GM23338 (cell line): Measurements from ENCODE around the gene TPRX1. TPM values are rescaled to one million over a fixed set of nuclear protein-coding genes. Genes with fewer than 3 reads are reported as not detected.
"Not testable (repeated sequence)": the region's sequence is repeated elsewhere in the genome, so short reads cannot be mapped to it uniquely, and the experiment has no call there.

Source experiments
- ATAC-seq: fragments of 200-7000 bp; cut with Tn5 transposase; 3 replicates; pipeline ENCODE4 v1.9.1; 2020
- DNase-seq: peaks from one replicate; pipeline ENCODE4 v3.0.0-alpha.2; 2015; ENCODE audit warnings: low spot score
- H2AFZ ChIP-seq: fragments of 200-600 bp; sonication (generic); 2 replicates; pipeline ENCODE4 v1.8.0; 2016; ENCODE audit warnings: antibody characterized with exemption, mild to moderate bottlenecking, moderate library complexity
- H3F3A ChIP-seq: fragments of 200-600 bp; sonication (generic); replicated peaks from 2 replicates; pipeline ENCODE4 v1.8.0; 2017; ENCODE audit warnings: antibody characterized with exemption, mixed run types, low read depth
- H3K27ac ChIP-seq: fragments of 200-600 bp; sonication (generic); 2 replicates; pipeline ENCODE4 v1.6.1; 2016; ENCODE audit warnings: low read depth
- H3K27me3 ChIP-seq: fragments of 200-600 bp; sonication (generic); 2 replicates; pipeline ENCODE4 v1.8.0; 2016; ENCODE audit warnings: mild to moderate bottlenecking, mixed run types, moderate library complexity; ENCODE audit not compliant: insufficient read depth
- H3K36me3 ChIP-seq: fragments of 200-600 bp; sonication (generic); 2 replicates; pipeline ENCODE4 v1.8.0; 2016; ENCODE audit warnings: mild to moderate bottlenecking; ENCODE audit not compliant: insufficient read depth
- H3K4me1 ChIP-seq: fragments of 200-600 bp; sonication (generic); 2 replicates; pipeline ENCODE4 v1.8.0; 2016; ENCODE audit warnings: mild to moderate bottlenecking, moderate library complexity; ENCODE audit not compliant: insufficient read depth
- H3K4me2 ChIP-seq: fragments of 200-600 bp; sonication (generic); 2 replicates; pipeline ENCODE4 v1.7.1; 2017; ENCODE audit warnings: mixed run types
- H3K4me3 ChIP-seq: fragments of 200-600 bp; sonication (generic); 2 replicates; pipeline ENCODE4 v1.6.1; 2016; ENCODE audit warnings: mixed run types
- H3K79me2 ChIP-seq: fragments of 200-600 bp; sonication (generic); replicated peaks from 2 replicates; pipeline ENCODE4 v1.8.0; 2017; ENCODE audit warnings: mild to moderate bottlenecking; ENCODE audit not compliant: insufficient read depth
- H3K9me2 ChIP-seq: fragments of 200-600 bp; sonication (generic); 2 replicates; pipeline ENCODE4 v1.8.0; 2017; ENCODE audit not compliant: insufficient read depth
- H4K20me1 ChIP-seq: fragments of 200-600 bp; sonication (generic); replicated peaks from 2 replicates; pipeline ENCODE4 v1.8.0; 2017; ENCODE audit warnings: mild to moderate bottlenecking; ENCODE audit not compliant: insufficient read depth
- H3K27ac Mint-ChIP-seq: 2 replicates; pipeline ENCODE4 v1.8.0; 2020; ENCODE audit warnings: inconsistent platforms, mild to moderate bottlenecking, moderate library complexity, mixed read lengths
- H3K27me3 Mint-ChIP-seq: 3 replicates; pipeline ENCODE4 v1.8.0; 2022; ENCODE audit warnings: low read depth, mild to moderate bottlenecking, moderate library complexity, mixed read lengths, inconsistent platforms; ENCODE audit not compliant: insufficient read depth, poor library complexity
- H3K36me3 Mint-ChIP-seq: 3 replicates; pipeline ENCODE4 v1.8.0; 2021; ENCODE audit warnings: low read depth, mild to moderate bottlenecking, inconsistent platforms, moderate library complexity, mixed read lengths
- H3K4me1 Mint-ChIP-seq: 3 replicates; pipeline ENCODE4 v1.8.0; 2020; ENCODE audit warnings: mild to moderate bottlenecking, inconsistent platforms, mixed read lengths
- H3K4me3 Mint-ChIP-seq: 3 replicates; pipeline ENCODE4 v1.8.0; 2021; ENCODE audit warnings: moderate library complexity, mild to moderate bottlenecking, inconsistent platforms, mixed read lengths
- H3K9me3 Mint-ChIP-seq: 3 replicates; pipeline ENCODE4 v1.8.0; 2020; ENCODE audit warnings: moderate library complexity, mild to moderate bottlenecking, inconsistent platforms, mixed read lengths
- CREB1 ChIP-seq: fragments of 250-450 bp; sonication (Bioruptor Pico); IDR thresholded peaks from 2 replicates; pipeline ENCODE4 v1.5.0; 2020; ENCODE audit warnings: low read depth, mild to moderate bottlenecking, moderate library complexity
- EZH2 ChIP-seq: fragments of 200-600 bp; sonication (generic); IDR thresholded peaks from one replicate; pipeline ENCODE4 v1.8.0; 2017; ENCODE audit warnings: antibody characterized with exemption, mild to moderate bottlenecking, low read depth; ENCODE audit not compliant: unreplicated experiment
- EZH2phosphoT487 ChIP-seq: fragments of 200-600 bp; sonication (generic); IDR thresholded peaks from one replicate; pipeline ENCODE4 v1.8.1; 2018; ENCODE audit warnings: antibody characterized with exemption; ENCODE audit not compliant: unreplicated experiment
- JUNB ChIP-seq: IDR thresholded peaks from one replicate; pipeline ENCODE4 v1.6.1; 2016; ENCODE audit warnings: antibody characterized with exemption; ENCODE audit not compliant: unreplicated experiment
- NANOG ChIP-seq: IDR thresholded peaks from 2 replicates; pipeline ENCODE4 v1.6.1; 2016; ENCODE audit warnings: antibody characterized with exemption, borderline replicate concordance
- POLR2AphosphoS5 ChIP-seq: IDR thresholded peaks from 2 replicates; pipeline ENCODE4 v1.6.1; 2016; ENCODE audit warnings: antibody characterized with exemption, low read depth
- REST ChIP-seq: IDR thresholded peaks from one replicate; pipeline ENCODE4 v1.6.1; 2018; ENCODE audit warnings: antibody characterized with exemption; ENCODE audit not compliant: unreplicated experiment
- STAT1 ChIP-seq: IDR thresholded peaks from one replicate; pipeline ENCODE4 v1.6.1; 2016; ENCODE audit warnings: antibody characterized with exemption; ENCODE audit not compliant: unreplicated experiment
- ZNF114 ChIP-seq: fragments of 250-450 bp; sonication (Bioruptor Pico); IDR thresholded peaks from 2 replicates; pipeline ENCODE4 v1.5.0; 2020; ENCODE audit warnings: mild to moderate bottlenecking, moderate library complexity
- ZNF331 ChIP-seq: fragments of 250-450 bp; sonication (Bioruptor Pico); IDR thresholded peaks from 2 replicates; pipeline ENCODE4 v1.5.0; 2020; ENCODE audit warnings: low read depth, mild to moderate bottlenecking, moderate library complexity
- polyA plus RNA-seq: library from polyadenylated mRNA; unstranded; fragments of >200 nt; fragmentation: Nextera tagmentation; extraction: Ambion mirVana; gene quantifications from 2 replicates; pipeline ENCODE4 v1.2.1, GENCODE V29; 2016
- total RNA-seq: library from RNA; depleted of rRNA; stranded (reverse); fragments of >200 nt; shearing (Covaris generic); gene quantifications from 2 replicates; pipeline ENCODE4 v1.2.3, GENCODE V29; 2014
- TF ChIP-seq, protein P1 (sequence below): IDR thresholded peaks from 2 replicates; pipeline ENCODE4 v1.6.1; 2016; ENCODE audit warnings: antibody characterized with exemption
- TF ChIP-seq, protein P2 (sequence below), 2 experiments: fragments of 200-600 bp in 1 of 2; sonication (generic) in 1 of 2; conservative IDR thresholded peaks; 2 replicates each; pipeline versions ENCODE4 v1.5.1 to v1.6.1; 2016 to 2017; ENCODE audit warnings: antibody characterized with exemption in 2 of 2, low read depth in 2 of 2, mild to moderate bottlenecking in 2 of 2, moderate library complexity in 1 of 2

Gene TPRX1
- total and polyA plus RNA-seq, 2 experiments from 2014 or later: 0.28 TPM; not detected in 1

DNA sequence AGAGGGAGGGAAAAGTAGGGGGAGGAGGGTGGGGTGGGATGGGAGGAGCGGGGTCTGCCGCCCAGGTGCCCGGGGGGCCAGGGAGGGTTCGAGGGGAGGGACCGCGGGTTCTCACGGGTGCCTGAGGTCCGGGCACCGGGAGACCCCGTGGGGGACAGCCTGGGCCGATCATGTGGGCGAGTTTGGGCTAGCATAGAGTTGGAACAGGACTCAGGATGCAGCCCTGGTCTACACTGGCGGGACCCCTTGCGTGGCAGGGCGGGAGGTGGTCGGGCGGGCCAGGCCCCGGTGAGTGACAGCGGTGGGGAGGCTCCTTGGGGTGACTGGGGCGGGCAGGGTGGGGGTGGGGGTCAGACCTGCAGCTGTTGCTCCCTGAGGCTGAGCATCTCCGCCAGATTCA is 1.2 kb downstream of the TPRX1 start:
- ATAC-seq: peak; percentile 55
- not testable (repeated sequence) for H3K36me3 ChIP-seq, H3K79me2 ChIP-seq, H3F3A ChIP-seq, H3K27ac ChIP-seq, H4K20me1 ChIP-seq, H3K27ac Mint-ChIP-seq, H3K4me3 ChIP-seq, H3K27me3 Mint-ChIP-seq, H3K4me1 Mint-ChIP-seq, H3K27me3 ChIP-seq, H3K36me3 Mint-ChIP-seq, H3K9me2 ChIP-seq, H3K4me3 Mint-ChIP-seq, DNase-seq, H3K4me2 ChIP-seq, H3K4me1 ChIP-seq, H3K9me3 Mint-ChIP-seq
- peak overlapping the region; percentile 96; the same call in 1 of the 2 replicates for H2AFZ ChIP-seq

- ATAC-seq (peak; percentile 77), DNase-seq (no peak)
- peaks cover 3% of the 10 kb centered on the region; the same call in 2 of the 3 replicates for H3K9me3 Mint-ChIP-seq
- Histone ChIP-seq H3K4me1 (no peaks in the 10 kb centered on the region), H3K4me3 (no peak overlapping the region), H3K4me2 (no peak overlapping the region), H3K27ac (no peak overlapping the region), H3K36me3 (no peaks in the 10 kb centered on the region), H3K9me2 (no peaks in the 10 kb centered on the region), H4K20me1 (no peaks in the 10 kb centered on the region), H3K27me3 (no peaks in the 10 kb centered on the region), H3K79me2 (no peaks in the 10 kb centered on the region), H3F3A (no peaks in the 10 kb centered on the region), H2AFZ (peak overlapping the region; percentile 96)
- no peaks in the 10 kb centered on the region for H3K36me3 Mint-ChIP-seq
- peaks cover 2% of the 10 kb centered on the region for H3K27me3 Mint-ChIP-seq
- H3K4me3 Mint-ChIP-seq: no peak overlapping the region
- H3K27ac Mint-ChIP-seq: no peak overlapping the region
- H3K4me1 Mint-ChIP-seq: no peaks in the 10 kb centered on the region
- TF ChIP-seq, protein P1, sequence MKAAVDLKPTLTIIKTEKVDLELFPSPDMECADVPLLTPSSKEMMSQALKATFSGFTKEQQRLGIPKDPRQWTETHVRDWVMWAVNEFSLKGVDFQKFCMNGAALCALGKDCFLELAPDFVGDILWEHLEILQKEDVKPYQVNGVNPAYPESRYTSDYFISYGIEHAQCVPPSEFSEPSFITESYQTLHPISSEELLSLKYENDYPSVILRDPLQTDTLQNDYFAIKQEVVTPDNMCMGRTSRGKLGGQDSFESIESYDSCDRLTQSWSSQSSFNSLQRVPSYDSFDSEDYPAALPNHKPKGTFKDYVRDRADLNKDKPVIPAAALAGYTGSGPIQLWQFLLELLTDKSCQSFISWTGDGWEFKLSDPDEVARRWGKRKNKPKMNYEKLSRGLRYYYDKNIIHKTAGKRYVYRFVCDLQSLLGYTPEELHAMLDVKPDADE: no peak
- no peak for TF ChIP-seq STAT1
- no peak for TF ChIP-seq ZNF331 (CRISPR knock-in tag)
- no peak for TF ChIP-seq EZH2phosphoT487
- TF ChIP-seq EZH2: no peak
- TF ChIP-seq JUNB: no peak
- no peak for TF ChIP-seq POLR2AphosphoS5
- TF ChIP-seq CREB1 (CRISPR knock-in tag): no peak
- no peak for TF ChIP-seq NANOG
- no peak for TF ChIP-seq ZNF114 (CRISPR knock-in tag)
- TF ChIP-seq REST: no peak
- TF ChIP-seq, protein P2, sequence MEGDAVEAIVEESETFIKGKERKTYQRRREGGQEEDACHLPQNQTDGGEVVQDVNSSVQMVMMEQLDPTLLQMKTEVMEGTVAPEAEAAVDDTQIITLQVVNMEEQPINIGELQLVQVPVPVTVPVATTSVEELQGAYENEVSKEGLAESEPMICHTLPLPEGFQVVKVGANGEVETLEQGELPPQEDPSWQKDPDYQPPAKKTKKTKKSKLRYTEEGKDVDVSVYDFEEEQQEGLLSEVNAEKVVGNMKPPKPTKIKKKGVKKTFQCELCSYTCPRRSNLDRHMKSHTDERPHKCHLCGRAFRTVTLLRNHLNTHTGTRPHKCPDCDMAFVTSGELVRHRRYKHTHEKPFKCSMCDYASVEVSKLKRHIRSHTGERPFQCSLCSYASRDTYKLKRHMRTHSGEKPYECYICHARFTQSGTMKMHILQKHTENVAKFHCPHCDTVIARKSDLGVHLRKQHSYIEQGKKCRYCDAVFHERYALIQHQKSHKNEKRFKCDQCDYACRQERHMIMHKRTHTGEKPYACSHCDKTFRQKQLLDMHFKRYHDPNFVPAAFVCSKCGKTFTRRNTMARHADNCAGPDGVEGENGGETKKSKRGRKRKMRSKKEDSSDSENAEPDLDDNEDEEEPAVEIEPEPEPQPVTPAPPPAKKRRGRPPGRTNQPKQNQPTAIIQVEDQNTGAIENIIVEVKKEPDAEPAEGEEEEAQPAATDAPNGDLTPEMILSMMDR (conservative IDR thresholded peaks at IDR 0.05; ENCODE audit: low read depth in 2 of 2): no peak
Measured at GRCh38 chr19:47802521-47803043, 1.8 kb downstream of the TPRX1 start.
